PFSK-1 (cell line): ENCODE data around the gene UVRAG.

ENCODE experiments used
- FOXP2 ChIP-seq: optimal IDR thresholded peaks from 2 replicates; pipeline ENCODE3; 2011; ENCODE audit warnings: borderline replicate concordance, control low read depth, inconsistent platforms; ENCODE audit not compliant: insufficient read depth; ENCODE audit errors: extremely low read length, extremely low read depth
- POLR2AphosphoS5 ChIP-seq: IDR thresholded peaks from 2 replicates; pipeline ENCODE4 v1.6.1; 2012; ENCODE audit warnings: low read depth, mild to moderate bottlenecking, control low read depth, low read length, moderate library complexity
- REST ChIP-seq, 2 experiments: IDR thresholded peaks; 2 replicates each; pipeline versions ENCODE4 v1.6.1 to v1.8.0; 2011 to 2012; ENCODE audit warnings: low read depth in 2 of 2, low read length in 2 of 2, control low read depth in 1 of 2, inconsistent platforms in 1 of 2, mild to moderate bottlenecking in 1 of 2, moderate library complexity in 1 of 2; ENCODE audit not compliant: insufficient read depth in 1 of 2

- TF ChIP-seq POLR2AphosphoS5 (no peak), REST (IDR thresholded peaks at IDR 0.05; ENCODE audit: insufficient read depth in 1 of 2, low read depth in 2 of 2, low read length in 2 of 2) (no peak), FOXP2 (no peak)
Measured at GRCh38 chr11:76105637-76106036, 290.6 kb downstream of the UVRAG start.
